Measurements from ENCODE around the gene PRL.

Gene PRL

DNA sequence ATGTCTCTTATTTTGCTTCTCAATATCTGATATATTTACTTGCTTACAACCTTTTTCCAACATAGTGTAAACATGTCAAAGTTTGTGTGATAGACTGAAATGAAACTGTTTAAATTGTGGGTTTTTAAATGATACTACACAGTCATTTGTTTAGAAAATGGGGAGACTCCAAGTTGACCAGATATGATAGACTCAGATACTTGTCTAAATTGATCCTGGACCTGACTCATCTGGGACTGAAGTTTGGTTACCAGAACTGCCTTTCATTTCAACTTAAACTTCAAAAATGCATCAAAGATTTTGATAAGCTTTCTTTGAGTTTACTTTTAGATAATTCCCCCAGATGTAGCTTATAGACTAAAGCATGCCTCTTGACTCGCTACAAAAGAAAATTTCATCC is 27.0 kb upstream of the PRL start:
- H3K36me3 ChIP-seq (ENCODE audit: control insufficient read depth, insufficient read depth, low read length), result no peaks in the 10 kb centered on the region
- H3K27ac ChIP-seq (ENCODE audit: insufficient read depth, low read depth, low read length, poor library complexity, severe bottlenecking), result no peak overlapping the region
- WGBS, 2 experiments, result 100% methylated on average over 1 of the region's 1 CpG
- H3K4me3 ChIP-seq (ENCODE audit: insufficient read depth, low read depth, low read length), result no peak overlapping the region
- H3K27me3 ChIP-seq (ENCODE audit: control insufficient read depth, insufficient read depth, low read length, poor library complexity, severe bottlenecking), result no peaks in the 10 kb centered on the region
- peaks cover 6% of the 10 kb centered on the region for H3K4me1 ChIP-seq (ENCODE audit: control insufficient read depth, insufficient read depth, low read length)
- no peaks in the 10 kb centered on the region for H3K9me3 ChIP-seq (ENCODE audit: control insufficient read depth, low read length)

DNA sequence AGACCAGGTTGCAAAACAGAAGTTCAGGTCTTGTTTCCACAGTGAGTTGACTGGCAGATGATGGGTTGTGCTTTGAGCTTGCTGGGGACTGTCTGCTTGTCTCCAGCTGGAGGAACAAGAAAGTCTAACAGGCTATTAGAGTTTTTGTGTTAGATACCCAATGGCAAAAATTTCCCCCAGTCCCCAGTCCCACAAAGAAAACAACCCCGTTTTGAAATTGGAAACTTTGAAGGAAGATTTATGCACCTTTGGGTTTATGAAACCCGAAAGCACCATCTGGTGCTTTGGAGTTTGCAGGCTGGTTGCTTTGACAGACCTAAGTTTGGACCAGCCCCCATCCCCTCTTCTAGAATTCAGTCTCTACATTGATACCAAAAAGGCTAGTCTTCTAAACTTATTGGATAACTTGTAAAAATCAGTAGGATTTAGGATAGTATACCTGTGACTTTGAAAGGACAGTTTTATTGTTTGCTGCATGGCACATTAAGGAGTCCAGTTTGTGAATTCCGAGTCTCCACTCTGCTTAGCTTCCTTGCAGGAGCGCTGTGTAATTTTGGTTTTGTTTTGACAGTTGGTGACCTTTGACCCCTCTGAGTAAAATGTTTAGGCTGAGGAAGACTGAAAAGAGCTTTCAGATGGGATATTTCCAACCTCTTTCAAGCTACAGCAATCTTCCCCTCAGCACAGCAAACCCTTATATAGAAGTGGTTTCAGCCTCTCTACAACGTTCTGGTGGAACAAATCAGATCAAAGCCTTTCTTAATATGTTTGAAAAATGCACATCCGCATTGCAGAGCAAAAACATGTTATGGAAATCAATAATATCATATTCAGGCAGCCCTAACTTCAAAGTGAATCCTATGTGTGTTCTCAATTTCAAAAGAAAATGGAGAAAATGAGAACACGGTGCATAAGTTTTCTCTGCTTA is 25.5 kb upstream of the PRL start:
- Histone ChIP-seq H3K27ac (ENCODE audit: insufficient read depth, low read depth, low read length, poor library complexity, severe bottlenecking) (no peak overlapping the region), H3K9me3 (ENCODE audit: control insufficient read depth, low read length) (no peaks in the 10 kb centered on the region), H3K27me3 (ENCODE audit: control insufficient read depth, insufficient read depth, low read length, poor library complexity, severe bottlenecking) (no peaks in the 10 kb centered on the region), H3K4me1 (ENCODE audit: control insufficient read depth, insufficient read depth, low read length) (peaks cover 6% of the 10 kb centered on the region), H3K36me3 (ENCODE audit: control insufficient read depth, insufficient read depth, low read length) (no peaks in the 10 kb centered on the region), H3K4me3 (ENCODE audit: insufficient read depth, low read depth, low read length) (no peak overlapping the region)
- WGBS, 2 experiments, result 84 to 87% methylated on average over 6 to 7 of the region's 7 CpGs

DNA sequence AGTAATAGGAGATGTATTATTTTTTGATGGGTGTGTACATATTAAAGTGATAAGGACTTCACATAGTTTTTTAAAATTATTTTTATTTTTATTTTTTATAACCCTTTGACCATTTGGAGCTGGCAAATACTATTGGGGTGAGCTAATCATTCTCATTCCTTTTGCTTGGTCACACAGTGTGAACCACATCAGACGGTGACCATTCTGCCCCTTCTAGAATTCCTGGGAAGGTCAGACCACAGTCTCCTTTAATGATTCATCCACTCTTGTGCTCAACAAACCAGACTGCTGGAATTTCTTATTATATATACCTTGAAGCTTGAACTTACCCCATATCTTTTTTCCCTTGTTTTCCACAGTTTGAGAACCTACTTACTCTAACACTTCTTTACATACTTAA is 23.9 kb upstream of the PRL start:
- Histone ChIP-seq H3K27ac (ENCODE audit: insufficient read depth, low read depth, low read length, poor library complexity, severe bottlenecking) (no peak overlapping the region), H3K36me3 (ENCODE audit: control insufficient read depth, insufficient read depth, low read length) (no peaks in the 10 kb centered on the region), H3K4me1 (ENCODE audit: control insufficient read depth, insufficient read depth, low read length) (peaks cover 6% of the 10 kb centered on the region), H3K9me3 (ENCODE audit: control insufficient read depth, low read length) (no peaks in the 10 kb centered on the region), H3K4me3 (ENCODE audit: insufficient read depth, low read depth, low read length) (no peak overlapping the region), H3K27me3 (ENCODE audit: control insufficient read depth, insufficient read depth, low read length, poor library complexity, severe bottlenecking) (no peaks in the 10 kb centered on the region)
- 89 to 91% methylated on average over 1 of the region's 1 CpG for WGBS, 2 experiments

DNA sequence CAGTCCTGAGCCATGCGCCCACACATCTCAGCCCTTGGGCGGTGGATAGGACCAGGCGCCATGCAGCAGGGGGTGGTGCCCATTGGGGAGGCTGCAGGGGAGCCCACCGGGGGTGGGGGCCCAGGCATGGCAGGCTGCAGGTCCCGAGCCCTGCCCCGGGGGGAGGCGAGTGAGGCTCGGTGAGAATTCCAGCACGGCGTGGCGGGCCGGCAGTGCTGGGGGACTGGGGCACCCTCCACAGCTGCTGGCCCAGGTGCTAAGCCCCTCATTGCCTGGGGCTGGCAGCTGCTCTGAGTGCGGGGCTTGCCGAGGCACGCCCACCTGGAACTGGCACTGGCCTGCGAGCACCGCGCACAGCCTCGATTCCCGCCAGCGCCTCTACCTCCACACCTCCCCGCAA is 21.6 kb upstream of the PRL start:
- Histone ChIP-seq H3K4me1 (ENCODE audit: control insufficient read depth, insufficient read depth, low read length) (peaks cover 6% of the 10 kb centered on the region), H3K4me3 (ENCODE audit: insufficient read depth, low read depth, low read length) (no peak overlapping the region), H3K27ac (ENCODE audit: insufficient read depth, low read depth, low read length, poor library complexity, severe bottlenecking) (no peak overlapping the region), H3K36me3 (ENCODE audit: control insufficient read depth, insufficient read depth, low read length) (no peaks in the 10 kb centered on the region), H3K27me3 (ENCODE audit: control insufficient read depth, insufficient read depth, low read length, poor library complexity, severe bottlenecking) (no peaks in the 10 kb centered on the region), H3K9me3 (ENCODE audit: control insufficient read depth, low read length) (no peaks in the 10 kb centered on the region)
- 87 to 88% methylated on average over 22 of the region's 22 CpGs for WGBS, 2 experiments

DNA sequence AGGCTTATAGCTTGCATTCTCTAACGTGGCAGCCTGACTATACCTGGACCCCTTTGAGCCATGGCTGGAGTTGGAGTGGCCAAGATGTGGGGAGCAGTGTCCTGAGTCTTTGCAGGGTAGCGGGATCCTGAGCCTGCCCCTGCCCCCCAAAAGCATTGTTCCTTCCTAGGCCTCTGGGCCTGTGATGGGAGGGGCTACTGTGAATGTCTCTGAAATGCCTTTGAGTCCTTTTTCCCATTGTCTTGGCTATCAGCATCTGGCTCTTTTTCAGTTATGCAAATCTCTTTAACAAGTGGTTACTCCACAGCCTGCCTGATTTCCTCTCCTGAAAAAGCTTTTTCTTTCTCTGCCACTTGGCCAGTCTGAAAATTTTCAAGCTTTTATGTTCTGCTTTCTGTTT is 17.0 kb upstream of the PRL start:
- peaks cover 6% of the 10 kb centered on the region for H3K9me3 ChIP-seq (ENCODE audit: control insufficient read depth, low read length)
- no peaks in the 10 kb centered on the region for H3K36me3 ChIP-seq (ENCODE audit: control insufficient read depth, insufficient read depth, low read length)
- H3K4me3 ChIP-seq (ENCODE audit: insufficient read depth, low read depth, low read length), result no peak overlapping the region
- H3K27ac ChIP-seq (ENCODE audit: insufficient read depth, low read depth, low read length, poor library complexity, severe bottlenecking), result no peak overlapping the region
- WGBS, 2 experiments, result 69 to 75% methylated on average over 2 of the region's 2 CpGs
- no peaks in the 10 kb centered on the region for H3K4me1 ChIP-seq (ENCODE audit: control insufficient read depth, insufficient read depth, low read length)
- no peaks in the 10 kb centered on the region for H3K27me3 ChIP-seq (ENCODE audit: control insufficient read depth, insufficient read depth, low read length, poor library complexity, severe bottlenecking)

DNA sequence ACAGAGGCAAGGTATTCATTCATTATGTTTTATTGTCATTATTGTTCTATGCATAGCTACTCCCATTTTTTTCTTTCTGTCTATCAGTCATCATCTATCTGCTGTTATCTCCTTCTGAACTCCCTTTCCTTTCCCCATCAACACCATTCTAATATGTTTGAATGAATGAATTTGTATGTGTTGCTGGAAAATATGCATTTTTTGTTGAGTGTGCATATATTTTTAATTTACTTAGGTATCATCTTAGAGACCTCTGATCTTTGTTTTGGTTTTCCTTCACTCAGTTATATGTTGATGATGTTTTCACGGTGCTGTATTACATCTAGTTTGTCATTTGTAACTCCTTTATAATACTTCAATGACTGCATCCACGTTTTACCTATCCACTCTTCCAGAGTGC is 12.1 kb upstream of the PRL start:
- peaks cover 6% of the 10 kb centered on the region for H3K9me3 ChIP-seq (ENCODE audit: control insufficient read depth, low read length)
- no peak overlapping the region for H3K27ac ChIP-seq (ENCODE audit: insufficient read depth, low read depth, low read length, poor library complexity, severe bottlenecking)
- WGBS, 2 experiments, result 100% methylated on average over 1 to 2 of the region's 2 CpGs
- no peak overlapping the region for H3K4me3 ChIP-seq (ENCODE audit: insufficient read depth, low read depth, low read length)
- H3K27me3 ChIP-seq (ENCODE audit: control insufficient read depth, insufficient read depth, low read length, poor library complexity, severe bottlenecking), result no peaks in the 10 kb centered on the region
- no peaks in the 10 kb centered on the region for H3K4me1 ChIP-seq (ENCODE audit: control insufficient read depth, insufficient read depth, low read length)
- H3K36me3 ChIP-seq (ENCODE audit: control insufficient read depth, insufficient read depth, low read length), result no peaks in the 10 kb centered on the region

DNA sequence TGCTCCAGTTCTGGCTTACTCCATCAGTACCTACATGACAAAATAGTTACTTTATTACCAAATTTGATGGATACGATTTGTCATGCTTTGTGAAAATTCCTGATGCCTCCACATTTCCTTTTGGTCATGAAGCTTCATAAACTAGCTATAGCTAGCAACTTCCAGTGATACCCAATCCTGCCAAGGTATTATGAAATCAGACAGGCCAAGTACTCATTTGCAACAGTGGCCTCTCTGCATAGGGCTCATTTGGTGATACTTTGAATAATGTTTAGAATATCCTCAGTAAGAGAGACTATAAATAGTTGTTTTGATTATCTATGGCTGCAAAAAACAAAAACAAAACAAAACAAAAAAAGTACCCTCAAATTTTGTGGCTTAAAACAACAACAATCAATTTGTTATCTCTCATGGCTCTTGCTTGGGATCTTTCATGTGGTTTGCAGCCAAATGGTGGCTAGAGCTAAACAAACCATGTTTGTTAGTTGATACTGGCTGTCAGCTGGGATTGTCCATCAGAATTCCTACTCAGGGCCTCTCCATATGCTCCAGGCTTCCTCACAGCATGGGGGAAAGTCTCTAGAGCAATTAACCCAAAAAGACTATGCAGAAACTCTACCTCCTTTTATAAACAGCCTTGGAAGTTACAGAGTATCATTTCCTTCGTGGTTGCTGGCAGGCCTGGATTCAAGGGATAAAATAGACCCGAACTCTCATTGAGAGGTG is 10.1 kb upstream of the PRL start:
- peaks cover 6% of the 10 kb centered on the region for H3K9me3 ChIP-seq (ENCODE audit: control insufficient read depth, low read length)
- H3K4me3 ChIP-seq (ENCODE audit: insufficient read depth, low read depth, low read length), result no peak overlapping the region
- no peaks in the 10 kb centered on the region for H3K4me1 ChIP-seq (ENCODE audit: control insufficient read depth, insufficient read depth, low read length)
- H3K27me3 ChIP-seq (ENCODE audit: control insufficient read depth, insufficient read depth, low read length, poor library complexity, severe bottlenecking), result no peaks in the 10 kb centered on the region
- H3K36me3 ChIP-seq (ENCODE audit: control insufficient read depth, insufficient read depth, low read length), result no peaks in the 10 kb centered on the region
- no peak overlapping the region for H3K27ac ChIP-seq (ENCODE audit: insufficient read depth, low read depth, low read length, poor library complexity, severe bottlenecking)
- 88 to 90% methylated on average over 3 of the region's 3 CpGs for WGBS, 2 experiments

DNA sequence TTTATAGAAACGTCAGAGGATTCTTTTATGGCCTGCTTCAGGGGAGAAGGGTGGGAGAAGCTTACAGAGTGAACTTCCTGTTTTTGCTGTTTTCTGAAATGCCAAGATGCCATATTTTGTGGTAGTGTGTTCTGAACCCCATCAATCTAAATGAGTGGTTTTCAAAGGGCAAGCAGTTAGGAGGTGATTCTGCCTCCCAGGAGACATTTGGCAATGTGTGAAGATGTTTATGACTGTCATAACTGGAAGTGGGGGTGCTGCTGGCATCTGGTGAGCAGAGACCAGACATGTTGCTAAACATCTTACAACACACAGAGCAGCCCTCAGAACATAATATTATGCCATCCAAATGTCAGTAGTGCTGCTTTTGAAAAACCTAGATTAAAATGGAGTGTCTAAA is 6.0 kb upstream of the PRL start:
- Histone ChIP-seq H3K4me1 (ENCODE audit: control insufficient read depth, insufficient read depth, low read length) (no peaks in the 10 kb centered on the region), H3K4me3 (ENCODE audit: insufficient read depth, low read depth, low read length) (no peak overlapping the region), H3K36me3 (ENCODE audit: control insufficient read depth, insufficient read depth, low read length) (no peaks in the 10 kb centered on the region), H3K9me3 (ENCODE audit: control insufficient read depth, low read length) (no peaks in the 10 kb centered on the region), H3K27me3 (ENCODE audit: control insufficient read depth, insufficient read depth, low read length, poor library complexity, severe bottlenecking) (no peaks in the 10 kb centered on the region), H3K27ac (ENCODE audit: insufficient read depth, low read depth, low read length, poor library complexity, severe bottlenecking) (no peak overlapping the region)
- 50 to 85% methylated on average over 1 of the region's 1 CpG for WGBS, 2 experiments

DNA sequence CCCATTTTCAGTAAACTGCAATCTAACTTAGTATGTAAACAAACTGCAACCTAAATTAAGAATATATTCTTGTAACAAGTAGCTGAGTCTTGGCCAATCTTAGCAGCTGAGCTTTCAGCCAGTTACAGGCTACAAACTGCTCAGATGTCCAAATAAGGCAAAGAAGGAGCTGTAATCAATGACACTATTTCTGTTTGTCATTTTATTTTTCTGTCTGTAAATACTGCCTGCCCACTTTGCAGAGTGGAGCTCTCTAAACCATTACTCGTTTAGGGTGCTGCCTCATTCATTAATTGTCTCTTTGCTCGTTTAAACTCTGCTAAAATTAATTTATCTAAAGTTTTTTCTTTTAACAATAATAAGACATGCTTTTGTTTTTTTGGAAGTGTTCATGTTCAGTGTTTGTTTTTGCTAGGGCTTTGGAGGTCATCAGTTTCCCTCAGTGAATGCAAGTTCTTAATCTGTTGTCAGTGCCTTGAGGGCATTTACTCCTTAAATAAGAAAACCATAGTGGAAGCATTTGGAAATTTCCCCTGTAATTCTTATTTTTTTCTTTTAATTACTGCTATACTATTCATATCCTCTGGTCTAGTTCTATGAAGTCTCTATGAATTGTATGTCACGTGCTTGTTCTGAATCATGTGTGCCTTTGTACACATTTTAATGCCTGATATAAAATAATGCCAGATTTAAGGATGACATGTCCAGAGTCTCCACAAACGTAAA is 3.6 kb upstream of the PRL start:
- H3K36me3 ChIP-seq (ENCODE audit: control insufficient read depth, insufficient read depth, low read length), result no peaks in the 10 kb centered on the region
- no peak overlapping the region for H3K4me3 ChIP-seq (ENCODE audit: insufficient read depth, low read depth, low read length)
- H3K27ac ChIP-seq (ENCODE audit: insufficient read depth, low read depth, low read length, poor library complexity, severe bottlenecking), result no peak overlapping the region
- no peaks in the 10 kb centered on the region for H3K4me1 ChIP-seq (ENCODE audit: control insufficient read depth, insufficient read depth, low read length)
- H3K9me3 ChIP-seq (ENCODE audit: control insufficient read depth, low read length), result no peaks in the 10 kb centered on the region
- no peaks in the 10 kb centered on the region for H3K27me3 ChIP-seq (ENCODE audit: control insufficient read depth, insufficient read depth, low read length, poor library complexity, severe bottlenecking)
- 88 to 93% methylated on average over 2 to 4 of the region's 4 CpGs for WGBS, 2 experiments

DNA sequence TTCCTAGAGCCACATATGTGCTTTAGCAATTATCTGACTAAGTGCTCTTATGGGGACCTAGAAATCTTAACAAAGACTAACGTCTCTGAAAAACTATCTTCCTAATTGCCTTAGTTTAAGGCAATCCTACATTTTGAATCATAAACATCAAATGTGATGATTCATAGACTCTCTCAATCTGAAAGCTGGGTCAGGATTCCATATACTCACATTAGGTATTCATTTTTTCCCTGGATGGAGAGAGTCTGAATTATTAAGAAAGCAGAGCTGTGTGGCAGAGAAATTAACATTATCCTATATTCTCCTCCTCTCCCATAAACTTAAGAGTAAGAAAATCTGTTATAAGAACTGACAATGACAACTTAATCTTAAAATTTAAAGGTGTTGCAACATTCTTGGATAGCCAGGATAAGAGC is 1.6 kb upstream of the PRL start:
- Histone ChIP-seq H3K4me3 (ENCODE audit: insufficient read depth, low read depth, low read length) (no peak overlapping the region), H3K27ac (ENCODE audit: insufficient read depth, low read depth, low read length, poor library complexity, severe bottlenecking) (no peak overlapping the region), H3K27me3 (ENCODE audit: control insufficient read depth, insufficient read depth, low read length, poor library complexity, severe bottlenecking) (no peaks in the 10 kb centered on the region), H3K4me1 (ENCODE audit: control insufficient read depth, insufficient read depth, low read length) (no peaks in the 10 kb centered on the region), H3K36me3 (ENCODE audit: control insufficient read depth, insufficient read depth, low read length) (no peaks in the 10 kb centered on the region), H3K9me3 (ENCODE audit: control insufficient read depth, low read length) (no peaks in the 10 kb centered on the region)
- WGBS, 2 experiments, result 88 to 89% methylated on average over 1 of the region's 1 CpG

All from ectodermal cell (in vitro differentiated cells).